ENCODE results near the gene TMEM132D.

GRCh38 chr12:129161511-129161910 lies 742.3 kb downstream of the TMEM132D start:
- TF ChIP-seq PHF8 (conservative IDR thresholded peaks at IDR 0.05; ENCODE audit: low read depth, low read length) (no peak), FOSL1 (IDR thresholded peaks at IDR 0.05; ENCODE audit: insufficient read depth, low read depth, low read length) (no peak), SP4 (IDR thresholded peaks at IDR 0.05; ENCODE audit: low read length) (no peak), CTCF (IDR thresholded peaks at IDR 0.05; ENCODE audit: control extremely low read depth in 1 of 3, insufficient read depth in 1 of 3, low read depth in 1 of 3, low read length in 3 of 3) (no peak), ATF2 (IDR thresholded peaks at IDR 0.05; ENCODE audit: low read length) (no peak), POLR2A (IDR thresholded peaks at IDR 0.05; ENCODE audit: control extremely low read depth in 1 of 2, low read depth in 2 of 2, low read length in 2 of 2) (no peak), USF2 (IDR thresholded peaks at IDR 0.05; ENCODE audit: low read length) (no peak)

Measured in H1 (cell line).